Endothelial cell of umbilical vein (primary cell): Measurements from ENCODE around the gene FILIP1L. TPM values are rescaled to one million over a fixed set of nuclear protein-coding genes. Genes with fewer than 3 reads are reported as not detected.
A peak's percentile ranks its signal among the peaks of the same experiment; 100 is the strongest.

Experiments
- BruUV-seq: library from RNA; stranded (reverse); fragments of 400-500 nt; replicated peaks from 2 replicates; lab custom pipeline; 2021; lab: Mats Ljungman, UMichigan
- CTCF ChIA-PET: fragments of 300-600, 350-600 bp; sonication (Branson Sonifier 250); formaldehyde crosslinking; loops from one replicate; lab custom pipeline; 2021; ENCODE audit warnings: antibody characterized with exemption, inconsistent platforms; lab: Charles Lee
- POLR2A ChIA-PET: fragments of 300-600, 350-600 bp; sonication (Branson Sonifier 250); formaldehyde crosslinking; loops from one replicate; lab custom pipeline; 2021; ENCODE audit warnings: antibody characterized with exemption, inconsistent platforms; lab: Charles Lee
- DNase-seq: peaks from one replicate; pipeline ENCODE4 v3.0.0-alpha.2; 2011; ENCODE audit warnings: low read depth, low spot score
- FAIRE-seq: peaks from 2 replicates; lab custom pipeline; 2011; peaks lifted over from hg19 to GRCh38; lab: Jason Lieb, UNC
- H2AFZ ChIP-seq: 2 replicates; pipeline ENCODE4 v1.6.0; 2012; ENCODE audit warnings: low read depth, low read length, control low read depth, inconsistent platforms
- H3K27ac ChIP-seq: 2 replicates; pipeline ENCODE4 v1.5.1; 2011; ENCODE audit warnings: low read depth, mild to moderate bottlenecking, control low read depth, low read length, moderate library complexity; ENCODE audit not compliant: insufficient read depth
- H3K27me3 ChIP-seq, 2 experiments: 2 replicates each; pipeline versions ENCODE4 v1.6.0 to v1.6.1; 2011; ENCODE audit warnings: low read length in 2 of 2, mixed read lengths in 1 of 2; ENCODE audit not compliant: control insufficient read depth in 2 of 2, insufficient read depth in 2 of 2
- H3K36me3 ChIP-seq, 2 experiments: 2 replicates in 1 of 2; 3 replicates in 1 of 2; pipeline ENCODE4 v1.5.1; 2011; ENCODE audit warnings: low read length in 2 of 2, mild to moderate bottlenecking in 1 of 2, moderate library complexity in 1 of 2; ENCODE audit not compliant: control insufficient read depth in 2 of 2, insufficient read depth in 2 of 2; ENCODE audit errors: extremely low read depth in 1 of 2
- H3K4me1 ChIP-seq: 3 replicates; pipeline ENCODE4 v1.5.1; 2011; ENCODE audit warnings: mild to moderate bottlenecking, low read length; ENCODE audit not compliant: control insufficient read depth, insufficient read depth; ENCODE audit errors: extremely low read depth
- H3K4me2 ChIP-seq: 2 replicates; pipeline ENCODE4 v1.6.1; 2011; ENCODE audit warnings: low read length, control low read depth, mixed read lengths; ENCODE audit not compliant: insufficient read depth
- H3K4me3 ChIP-seq, 3 experiments: fragments of 200-600 bp in 1 of 3; sonication (generic), shearing (Covaris generic) in 1 of 3; replicated peaks in 1 of 3; 2 replicates each; pipeline ENCODE4 v1.5.1; 2011 to 2016; ENCODE audit warnings: control low read depth in 3 of 3, low read length in 3 of 3, mild to moderate bottlenecking in 2 of 3, inconsistent platforms in 1 of 3, low read depth in 1 of 3, moderate library complexity in 1 of 3; ENCODE audit not compliant: insufficient read depth in 1 of 3
- H3K79me2 ChIP-seq: 2 replicates; pipeline ENCODE4 v1.6.0; 2012; ENCODE audit warnings: low read length, inconsistent platforms; ENCODE audit not compliant: control insufficient read depth, insufficient read depth
- H3K9ac ChIP-seq: replicated peaks from 2 replicates; pipeline ENCODE3; 2011; ENCODE audit warnings: low read length, control low read depth; ENCODE audit not compliant: insufficient read depth; ENCODE audit errors: extremely low read depth
- H3K9me1 ChIP-seq: replicated peaks from 3 replicates; pipeline ENCODE4 v1.6.0; 2011; ENCODE audit warnings: mild to moderate bottlenecking, low read length; ENCODE audit not compliant: control insufficient read depth, insufficient read depth; ENCODE audit errors: extremely low read depth
- H3K9me3 ChIP-seq: replicated peaks from 2 replicates; pipeline ENCODE4 v1.5.1; 2012; ENCODE audit warnings: low read length, inconsistent platforms; ENCODE audit not compliant: control insufficient read depth, insufficient read depth
- H4K20me1 ChIP-seq: replicated peaks from 2 replicates; pipeline ENCODE3; 2011; ENCODE audit warnings: mild to moderate bottlenecking, low read length; ENCODE audit not compliant: control insufficient read depth, insufficient read depth; ENCODE audit errors: extremely low read depth
- EZH2 ChIP-seq: IDR thresholded peaks from 2 replicates; pipeline ENCODE4 v1.6.1; 2012; ENCODE audit warnings: borderline replicate concordance, low read depth, mild to moderate bottlenecking, moderate library complexity, low read length, inconsistent platforms; ENCODE audit not compliant: severe bottlenecking
- FOS ChIP-seq: IDR thresholded peaks from 2 replicates; pipeline ENCODE4 v1.6.1; 2011; ENCODE audit warnings: mild to moderate bottlenecking, low read length, moderate library complexity, borderline replicate concordance; ENCODE audit not compliant: insufficient read depth
- GATA2 ChIP-seq: IDR thresholded peaks from 2 replicates; pipeline ENCODE4 v1.7.0; 2011; ENCODE audit warnings: low read depth, mild to moderate bottlenecking, moderate library complexity, mixed read lengths, low read length; ENCODE audit not compliant: insufficient read length, insufficient read depth
- JUN ChIP-seq: IDR thresholded peaks from 2 replicates; pipeline ENCODE4 v1.6.1; 2011; ENCODE audit warnings: borderline replicate concordance, low read depth; ENCODE audit not compliant: insufficient read length, insufficient read depth
- MYC ChIP-seq: IDR thresholded peaks from one replicate; pipeline ENCODE4 v1.6.1; 2011; ENCODE audit warnings: mild to moderate bottlenecking, low read depth, low read length
- POLR2AphosphoS5 ChIP-seq: IDR thresholded peaks from 2 replicates; pipeline ENCODE4 v1.6.1; 2012; ENCODE audit warnings: low read depth, mild to moderate bottlenecking, control low read depth, low read length, moderate library complexity; ENCODE audit not compliant: insufficient read depth
- dilution Hi-C: fragments of 300-500 bp; cut with MboI; formaldehyde crosslinking; loops from one replicate; pipeline ENCODE4 v1.15.0; 2019; ENCODE audit warnings: low sequenced_read_pairs; ENCODE audit not compliant: extremely low pct_ligation_motif_present
- intact Hi-C: fragments of 100-400 bp; cut with micrococcal nuclease; formaldehyde crosslinking; loops from one replicate; pipeline ENCODE4 v1.10.0; 2022
- polyA plus RNA-seq, 4 experiments: library from polyadenylated mRNA; depleted of rRNA in 3 of 4; stranded (reverse) in 3 of 4; unstranded in 1 of 4; fragments of >200 nt; gene quantifications; 2 replicates each; pipeline versions ENCODE4 v1.2.1 to v1.2.3, GENCODE V29; 2011 to 2012; ENCODE audit warnings: missing spikeins in 1 of 4
- total RNA-seq: library from RNA; stranded (reverse); gene quantifications from 2 replicates; pipeline ENCODE4 v1.2.3, GENCODE V29; 2021
- TF ChIP-seq, protein P1 (sequence below), 2 donors: IDR thresholded peaks; 1 replicate in 1 of 2; 2 replicates in 1 of 2; pipeline ENCODE4 v1.5.1; 2011; ENCODE audit warnings: low read length in 2 of 2, mild to moderate bottlenecking in 2 of 2, moderate library complexity in 2 of 2, control low read depth in 1 of 2, inconsistent platforms in 1 of 2, low read depth in 1 of 2; ENCODE audit not compliant: insufficient read depth in 1 of 2; ENCODE audit errors: extremely low read depth in 1 of 2

Gene FILIP1L
- total and polyA plus RNA-seq, 2 donors (not counting 3 experiments of a cell fraction or from before 2014, with no cell fraction given) = 26.0 to 29.9 TPM

DNA sequence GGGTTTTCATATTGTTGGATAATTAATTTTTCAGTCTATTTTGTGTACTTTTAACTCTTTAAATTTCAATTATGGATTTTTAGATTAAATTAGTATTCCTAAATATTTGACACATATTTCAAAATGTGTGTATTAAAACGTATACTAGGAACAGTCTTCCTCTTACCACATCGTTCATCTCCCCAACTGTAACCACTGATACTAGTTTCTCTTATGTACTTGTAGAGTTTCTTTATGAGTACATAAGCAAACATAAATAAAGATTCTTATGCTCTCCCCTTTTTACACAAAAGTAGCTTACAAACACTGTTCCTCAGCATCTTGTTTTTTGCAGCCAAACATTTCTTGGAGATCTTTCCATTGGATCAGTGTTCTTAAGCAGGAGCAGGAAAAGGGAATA, 250.7 kb downstream of the FILIP1L start:
- no peak overlapping the region for H3K27ac ChIP-seq
- ChIA-PET CTCF (interaction anchor here (0.7 kb wide), 1 partner anchor 23 kb away, joined by 3 read pairs; no protein-coding TSS in a partner anchor), POLR2A (no interaction called here)
- no peak overlapping the region for H3K4me2 ChIP-seq
- dilution Hi-C loops (no loop called here), intact Hi-C loops (no loop called here)
- peaks cover 4% of the 10 kb centered on the region for H3K9me1 ChIP-seq
- H3K4me3 ChIP-seq = no peak overlapping the region
- BruUV-seq = no TSS peak
- H3K4me1 ChIP-seq = peaks cover 56% of the 10 kb centered on the region
- no peak overlapping the region for H2AFZ ChIP-seq
- TF ChIP-seq, protein P1, sequence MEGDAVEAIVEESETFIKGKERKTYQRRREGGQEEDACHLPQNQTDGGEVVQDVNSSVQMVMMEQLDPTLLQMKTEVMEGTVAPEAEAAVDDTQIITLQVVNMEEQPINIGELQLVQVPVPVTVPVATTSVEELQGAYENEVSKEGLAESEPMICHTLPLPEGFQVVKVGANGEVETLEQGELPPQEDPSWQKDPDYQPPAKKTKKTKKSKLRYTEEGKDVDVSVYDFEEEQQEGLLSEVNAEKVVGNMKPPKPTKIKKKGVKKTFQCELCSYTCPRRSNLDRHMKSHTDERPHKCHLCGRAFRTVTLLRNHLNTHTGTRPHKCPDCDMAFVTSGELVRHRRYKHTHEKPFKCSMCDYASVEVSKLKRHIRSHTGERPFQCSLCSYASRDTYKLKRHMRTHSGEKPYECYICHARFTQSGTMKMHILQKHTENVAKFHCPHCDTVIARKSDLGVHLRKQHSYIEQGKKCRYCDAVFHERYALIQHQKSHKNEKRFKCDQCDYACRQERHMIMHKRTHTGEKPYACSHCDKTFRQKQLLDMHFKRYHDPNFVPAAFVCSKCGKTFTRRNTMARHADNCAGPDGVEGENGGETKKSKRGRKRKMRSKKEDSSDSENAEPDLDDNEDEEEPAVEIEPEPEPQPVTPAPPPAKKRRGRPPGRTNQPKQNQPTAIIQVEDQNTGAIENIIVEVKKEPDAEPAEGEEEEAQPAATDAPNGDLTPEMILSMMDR (IDR thresholded peaks at IDR 0.05; ENCODE audit: extremely low read depth in 1 of 2, insufficient read depth in 1 of 2, low read depth in 1 of 2, low read length in 2 of 2) = no peak
- TF ChIP-seq FOS = no peak
- TF ChIP-seq MYC = no peak
- TF ChIP-seq GATA2 = no peak
- TF ChIP-seq POLR2AphosphoS5 = no peak
- H3K27me3 ChIP-seq = no peaks in the 10 kb centered on the region
- H3K9me3 ChIP-seq = no peaks in the 10 kb centered on the region
- DNase-seq = no peak
- H3K36me3 ChIP-seq = peaks cover 0 to 3% of the 10 kb centered on the region in 2 experiments
- no peak overlapping the region for H3K9ac ChIP-seq
- H3K79me2 ChIP-seq = peaks cover 51% of the 10 kb centered on the region
- H4K20me1 ChIP-seq = peaks cover 3% of the 10 kb centered on the region
- no peak for FAIRE-seq

DNA sequence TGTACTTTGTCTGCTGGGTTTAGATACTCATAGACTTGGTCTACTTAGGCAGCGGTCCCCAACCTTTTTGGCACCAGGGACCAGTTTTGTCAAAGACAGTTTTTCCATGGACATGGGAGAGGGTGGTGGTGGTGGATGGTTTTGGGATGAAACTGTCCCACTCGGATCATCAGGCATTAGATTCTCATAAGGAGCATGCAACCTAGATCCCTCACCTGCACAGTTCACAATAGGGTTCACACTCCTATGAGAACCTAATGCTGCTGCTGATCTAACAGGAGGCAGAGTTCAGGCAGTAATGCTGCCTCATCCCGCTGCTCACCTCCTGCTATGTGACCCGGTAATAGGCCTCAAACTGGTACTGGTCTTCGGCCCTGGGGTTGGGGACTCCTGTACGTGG, 251.3 kb downstream of the FILIP1L start:
- H2AFZ ChIP-seq = no peak overlapping the region
- no peaks in the 10 kb centered on the region for H3K27me3 ChIP-seq
- peak overlapping the region; percentile 57 for H3K27ac ChIP-seq
- H3K4me3 ChIP-seq = no peak overlapping the region
- H3K4me1 ChIP-seq = peaks cover 51% of the 10 kb centered on the region
- H3K79me2 ChIP-seq = peaks cover 46% of the 10 kb centered on the region
- no peak overlapping the region for H3K9ac ChIP-seq
- H3K9me3 ChIP-seq = no peaks in the 10 kb centered on the region
- peaks cover 0 to 3% of the 10 kb centered on the region in 2 experiments for H3K36me3 ChIP-seq
- DNase-seq (no peak), FAIRE-seq (no peak)
- POLR2A ChIA-PET = no interaction called here
- H3K4me2 ChIP-seq = no peak overlapping the region
- TF ChIP-seq EZH2 (no peak), MYC (no peak), POLR2AphosphoS5 (no peak), JUN (no peak)
- intact Hi-C loops (no loop called here), dilution Hi-C loops (no loop called here)
- H3K9me1 ChIP-seq = no peaks in the 10 kb centered on the region
- H4K20me1 ChIP-seq = peaks cover under 1% of the 10 kb centered on the region
- BruUV-seq = no TSS peak
- CTCF ChIA-PET = interaction anchor here (5.2 kb wide), 1 partner anchor 391 kb away, joined by 26 read pairs; no protein-coding TSS in a partner anchor
